ENCODE results near the gene EML5. TPM values are rescaled to one million over a fixed set of nuclear protein-coding genes. Genes with fewer than 3 reads are reported as not detected.

Gene EML5
- total RNA-seq, 1 experiment from 2014 or later = 0.23 TPM

- H3K36me3 ChIP-seq = peaks cover 30% of the 10 kb centered on the region
- H3K4me3 ChIP-seq = no peak overlapping the region
- no peaks in the 10 kb centered on the region for H3K9me3 ChIP-seq
- DNase-seq = no peak
- H3K27me3 ChIP-seq = no peaks in the 10 kb centered on the region
Measured at GRCh38 chr14:88565427-88565826, 227.3 kb downstream of the EML5 start.

DNA sequence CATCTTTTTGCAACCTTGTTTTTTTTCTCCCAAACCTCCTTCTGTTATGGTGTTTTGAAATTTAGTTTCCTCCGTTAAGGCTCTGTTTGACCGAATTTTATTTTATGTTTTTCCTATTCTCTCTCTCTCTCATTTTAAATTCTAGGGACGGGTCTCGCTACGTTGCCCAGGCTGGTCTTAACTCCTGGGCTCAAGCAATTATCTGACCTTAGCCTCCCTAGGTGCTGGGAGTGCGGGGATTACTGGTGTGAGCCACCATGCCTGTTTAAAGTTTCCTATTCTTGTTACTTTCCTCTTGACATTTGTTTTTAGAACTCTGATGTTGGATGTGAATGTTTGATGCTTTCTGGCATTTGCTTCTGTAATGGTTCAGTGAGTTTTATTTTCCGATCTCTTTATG lies 228.9 kb downstream of the EML5 start:
- Histone ChIP-seq H3K36me3 (peaks cover 20% of the 10 kb centered on the region), H3K27me3 (no peaks in the 10 kb centered on the region), H3K9me3 (no peaks in the 10 kb centered on the region), H3K4me3 (peak overlapping the region; percentile 81)
- DNase-seq = no peak

DNA sequence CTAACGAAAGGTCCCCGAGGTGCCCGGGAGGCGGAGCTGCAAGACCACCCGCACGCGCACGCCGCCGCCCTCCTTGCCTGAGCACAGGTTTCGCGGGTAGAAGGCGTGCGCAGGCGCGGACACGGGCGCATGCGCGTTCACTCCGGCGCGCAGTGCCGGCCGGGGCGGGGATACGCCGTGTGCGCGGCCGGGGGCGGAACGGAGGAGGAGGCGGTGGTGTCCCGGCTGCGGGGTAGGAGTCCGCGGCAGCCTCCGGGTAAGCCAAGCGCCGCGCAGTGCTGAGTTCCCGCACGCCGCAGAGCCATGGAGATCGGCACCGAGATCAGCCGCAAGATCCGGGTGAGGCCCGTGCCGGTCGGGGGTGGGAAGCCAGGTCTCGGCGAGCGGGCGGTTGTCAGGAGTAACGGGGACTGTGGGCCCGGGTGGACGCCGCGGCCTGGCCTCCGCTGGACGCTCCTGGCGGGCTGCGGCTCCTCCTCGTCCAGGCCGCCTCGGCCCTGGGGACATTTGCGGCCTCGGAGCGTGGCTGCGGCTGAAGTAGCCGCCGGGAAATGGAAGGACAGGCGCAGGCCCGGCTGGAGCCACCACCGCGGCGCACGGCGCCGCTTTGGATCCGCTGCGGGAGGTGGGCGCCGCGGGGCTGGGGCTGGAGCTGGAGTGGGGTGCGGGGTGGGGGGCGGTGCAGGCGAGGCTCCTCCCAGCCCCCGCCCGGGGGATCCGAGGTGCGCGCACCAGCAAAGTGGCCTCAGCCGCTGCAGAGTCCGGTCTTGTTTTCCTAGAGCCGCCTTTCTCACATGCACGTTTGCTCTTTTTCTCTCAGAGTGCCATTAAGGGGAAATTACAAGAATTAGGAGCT lies 229.7 kb downstream of the EML5 start, which contains the start of gene ZC3H14:
TSS of gene ZC3H14 (plus strand) at position 207 of the 856 bp plus-strand sequence. CDS start at position 304, 97 bp downstream.
- Histone ChIP-seq H3K4me3 (peak within 1 kb of the TSS; percentile 81), H3K27me3 (no peaks in the 10 kb centered on the region), H3K9me3 (no peaks in the 10 kb centered on the region), H3K36me3 (peaks cover 14% of the 10 kb centered on the region)
- peak; percentile 76 for DNase-seq

DNA sequence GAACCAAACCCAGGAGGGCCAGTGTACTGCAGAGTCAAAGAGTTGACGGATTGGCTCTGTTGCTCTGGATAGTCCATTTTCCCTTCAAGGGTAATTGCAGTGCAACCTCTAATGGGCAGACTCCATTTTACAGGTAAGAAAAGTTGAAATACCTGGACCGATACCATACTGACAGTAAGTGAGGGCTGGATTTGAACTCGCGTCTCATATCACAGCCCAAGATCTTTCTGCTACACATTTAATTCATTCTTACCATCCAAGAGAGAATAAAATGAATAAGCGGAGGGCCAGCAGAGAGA lies 230.3 kb downstream of the EML5 start:
- no peak for DNase-seq
- H3K27me3 ChIP-seq = no peaks in the 10 kb centered on the region
- peak overlapping the region; percentile 81 for H3K4me3 ChIP-seq
- peaks cover 10% of the 10 kb centered on the region for H3K36me3 ChIP-seq
- H3K9me3 ChIP-seq = no peaks in the 10 kb centered on the region

Other genes starting within 250 kb of the EML5 start
- gene PTPN21, start 237.9 kb downstream of the EML5 start, total RNA-seq (2014; rRNA removed; shearing (Covaris generic); ENCODE audit: low replicate concordance) = 1.5 and 4.2 TPM in 2 replicates
- gene ZC3H14, start 229.9 kb downstream of the EML5 start, total RNA-seq (2014; rRNA removed; shearing (Covaris generic); ENCODE audit: low replicate concordance) = 44.9 and 54.1 TPM in 2 replicates
- gene TTC8, start 31.7 kb upstream of the EML5 start, total RNA-seq (2014; rRNA removed; shearing (Covaris generic); ENCODE audit: low replicate concordance) = 35.8 and 42.1 TPM in 2 replicates

All from MG63 (cell line).